ENCODE data around the gene NHSL2.

DNA sequence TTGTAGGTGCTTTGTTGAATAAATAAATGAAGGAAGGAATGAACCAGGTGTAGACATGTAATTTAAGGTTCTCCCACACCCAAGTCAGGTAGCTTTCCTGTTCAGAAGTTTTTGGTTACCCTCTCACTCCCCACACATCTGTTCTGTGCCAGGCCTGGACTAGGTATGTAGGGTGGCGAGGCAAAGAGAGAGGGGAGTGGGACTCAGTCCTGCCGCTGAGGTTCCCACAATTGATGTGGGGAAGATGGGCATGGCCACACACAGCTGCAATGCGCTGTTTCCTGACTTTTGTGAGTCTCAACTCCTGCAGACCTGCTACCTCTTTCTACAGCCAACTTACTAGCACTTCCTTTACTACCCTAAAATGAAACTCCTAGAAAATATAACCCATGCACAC, 132.2 kb downstream of the NHSL2 start:
- no peak for TF ChIP-seq POLR2A (IDR thresholded peaks at IDR 0.05)
- TF ChIP-seq, protein P1, sequence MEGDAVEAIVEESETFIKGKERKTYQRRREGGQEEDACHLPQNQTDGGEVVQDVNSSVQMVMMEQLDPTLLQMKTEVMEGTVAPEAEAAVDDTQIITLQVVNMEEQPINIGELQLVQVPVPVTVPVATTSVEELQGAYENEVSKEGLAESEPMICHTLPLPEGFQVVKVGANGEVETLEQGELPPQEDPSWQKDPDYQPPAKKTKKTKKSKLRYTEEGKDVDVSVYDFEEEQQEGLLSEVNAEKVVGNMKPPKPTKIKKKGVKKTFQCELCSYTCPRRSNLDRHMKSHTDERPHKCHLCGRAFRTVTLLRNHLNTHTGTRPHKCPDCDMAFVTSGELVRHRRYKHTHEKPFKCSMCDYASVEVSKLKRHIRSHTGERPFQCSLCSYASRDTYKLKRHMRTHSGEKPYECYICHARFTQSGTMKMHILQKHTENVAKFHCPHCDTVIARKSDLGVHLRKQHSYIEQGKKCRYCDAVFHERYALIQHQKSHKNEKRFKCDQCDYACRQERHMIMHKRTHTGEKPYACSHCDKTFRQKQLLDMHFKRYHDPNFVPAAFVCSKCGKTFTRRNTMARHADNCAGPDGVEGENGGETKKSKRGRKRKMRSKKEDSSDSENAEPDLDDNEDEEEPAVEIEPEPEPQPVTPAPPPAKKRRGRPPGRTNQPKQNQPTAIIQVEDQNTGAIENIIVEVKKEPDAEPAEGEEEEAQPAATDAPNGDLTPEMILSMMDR (IDR thresholded peaks at IDR 0.05) = no peak
- TF ChIP-seq POLR2AphosphoS5 (IDR thresholded peaks at IDR 0.05) = no peak
